Liver (tissue), 9 donors: Measurements from ENCODE around the gene HINT2. TPM values are rescaled to one million over a fixed set of nuclear protein-coding genes. Genes with fewer than 3 reads are reported as not detected.

Source experiments
- DNase-seq: peaks from one replicate; pipeline ENCODE4 v3.0.0-alpha.2; 2017; ENCODE audit warnings: low spot score
- H3K27ac ChIP-seq, 2 donors: one replicate each; pipeline ENCODE4 v1.7.0; 2013; ENCODE audit warnings: inconsistent platforms in 2 of 2, low read length in 2 of 2, control low read depth in 1 of 2, low read depth in 1 of 2, mild to moderate bottlenecking in 1 of 2
- H3K27me3 ChIP-seq, 4 donors: one replicate each; pipeline versions ENCODE4 v1.6.1 to v1.7.0; 2013; ENCODE audit warnings: low read length in 3 of 4, inconsistent platforms in 1 of 4, mild to moderate bottlenecking in 1 of 4, moderate library complexity in 1 of 4; ENCODE audit not compliant: control insufficient read depth in 4 of 4, insufficient read depth in 4 of 4
- H3K36me3 ChIP-seq, 4 donors: one replicate each; pipeline versions ENCODE4 v1.6.1 to v1.7.0; 2013; ENCODE audit warnings: low read length in 3 of 4, mild to moderate bottlenecking in 3 of 4, low read depth in 1 of 4, moderate library complexity in 1 of 4; ENCODE audit not compliant: control insufficient read depth in 4 of 4, insufficient read depth in 3 of 4
- H3K4me1 ChIP-seq, 4 donors: one replicate each; pipeline versions ENCODE4 v1.6.1 to v1.7.0; 2013; ENCODE audit warnings: low read length in 3 of 4, mild to moderate bottlenecking in 3 of 4, moderate library complexity in 1 of 4; ENCODE audit not compliant: control insufficient read depth in 4 of 4, insufficient read depth in 4 of 4
- H3K4me3 ChIP-seq, 3 donors: one replicate each; pipeline versions ENCODE4 v1.6.1 to v1.7.0; 2013; ENCODE audit warnings: low read length in 3 of 3, control low read depth in 1 of 3, low read depth in 1 of 3, mild to moderate bottlenecking in 1 of 3
- H3K9ac ChIP-seq, 2 donors: one replicate each; pipeline ENCODE4 v1.7.0; 2013; ENCODE audit warnings: low read length in 2 of 2, mild to moderate bottlenecking in 2 of 2, moderate library complexity in 2 of 2, control low read depth in 1 of 2, low read depth in 1 of 2
- H3K9me3 ChIP-seq, 4 donors: one replicate each; pipeline versions ENCODE4 v1.6.1 to v1.7.0; 2013; ENCODE audit warnings: low read length in 3 of 4; ENCODE audit not compliant: control insufficient read depth in 4 of 4
- EGR1 ChIP-seq, 2 donors: IDR thresholded peaks; 2 replicates each; pipeline ENCODE4 v1.6.1; 2016 to 2018; ENCODE audit warnings: antibody characterized with exemption in 2 of 2, low read depth in 2 of 2
- FOXA1 ChIP-seq: IDR thresholded peaks from 2 replicates; pipeline ENCODE4 v1.6.1; 2016; ENCODE audit warnings: antibody characterized with exemption
- GABPA ChIP-seq, 2 donors: IDR thresholded peaks in 1 of 2; conservative IDR thresholded peaks in 1 of 2; 2 replicates each; pipeline ENCODE4 v1.6.1; 2016; ENCODE audit warnings: antibody characterized with exemption in 2 of 2, mild to moderate bottlenecking in 1 of 2, moderate library complexity in 1 of 2
- HNF4A ChIP-seq, 2 donors: conservative IDR thresholded peaks; 2 replicates each; pipeline ENCODE4 v1.6.1; 2016; ENCODE audit warnings: antibody characterized with exemption in 2 of 2, mild to moderate bottlenecking in 2 of 2
- HNF4G ChIP-seq: IDR thresholded peaks from 2 replicates; pipeline ENCODE4 v1.6.1; 2016; ENCODE audit warnings: antibody characterized with exemption
- NR2F2 ChIP-seq: IDR thresholded peaks from 2 replicates; pipeline ENCODE4 v1.6.1; 2016; ENCODE audit warnings: antibody characterized with exemption
- RXRA ChIP-seq, 2 donors: IDR thresholded peaks; 2 replicates each; pipeline ENCODE4 v1.6.1; 2017 to 2018; ENCODE audit warnings: antibody characterized with exemption in 2 of 2, mild to moderate bottlenecking in 1 of 2
- SP1 ChIP-seq: IDR thresholded peaks from 2 replicates; pipeline ENCODE4 v1.6.1; 2018; ENCODE audit warnings: antibody characterized with exemption, mild to moderate bottlenecking
- TAF1 ChIP-seq: conservative IDR thresholded peaks from 2 replicates; pipeline ENCODE4 v1.6.1; 2016; ENCODE audit warnings: antibody characterized with exemption, mild to moderate bottlenecking
- YY1 ChIP-seq: IDR thresholded peaks from 2 replicates; pipeline ENCODE4 v1.6.1; 2016; ENCODE audit warnings: antibody characterized with exemption, mild to moderate bottlenecking
- WGBS: extraction: QIAGEN DNeasy Blood & Tissue Kit; methylation state at CpG from one replicate; pipeline ENCODE4 v1.1.7; 2013; 5-methylcytosine and 5-hydroxymethylcytosine counted together
- polyA plus RNA-seq, 2 donors: library from polyadenylated mRNA; stranded (reverse) in 1 of 2; unstranded in 1 of 2; fragments of 200-250 nt in 1 of 2; fragments of >200 nt in 1 of 2; fragmentation: Nextera tagmentation in 1 of 2; extraction: Ambion mirVana in 1 of 2; gene quantifications; one replicate each; pipeline versions ENCODE4 v1.2.1 to v1.2.3, GENCODE V29; 2013 to 2015
- total RNA-seq, 2 donors: library from RNA; depleted of rRNA; stranded (reverse); fragments of >200 nt; gene quantifications; one replicate each; pipeline ENCODE4 v1.2.3, GENCODE V29; 2014
- TF ChIP-seq, protein P1 (sequence below): IDR thresholded peaks from 2 replicates; pipeline ENCODE4 v1.6.1; 2016; ENCODE audit warnings: antibody characterized with exemption, mild to moderate bottlenecking
- TF ChIP-seq, protein P2 (sequence below): fragments of 150-350 bp; IDR thresholded peaks from 2 replicates; pipeline ENCODE4 v1.5.1; 2017; ENCODE audit warnings: improper control_type of control experiment, low read depth, low read length; ENCODE audit not compliant: missing input control
- TF ChIP-seq, protein P3 (sequence below): IDR thresholded peaks from 2 replicates; pipeline ENCODE4 v1.6.1; 2016; ENCODE audit warnings: antibody characterized with exemption
- donor health status: healthy.
- donor health status: healthy.
- donor health status: healthy.
- donor health status: healthy.
- donor health status: healthy.

The HINT2 gene
- total and polyA plus RNA-seq, 4 donors, result 34.3 to 176 (median 76.1) TPM

GRCh38 chr9:35789541-35789940 is 25.3 kb downstream of the HINT2 start:
- 92% methylated on average over 2 of the region's 2 CpGs for WGBS
- no peaks in the 10 kb centered on the region for H3K36me3 ChIP-seq

GRCh38 chr9:35783418-35783817 is 31.4 kb downstream of the HINT2 start:
- Histone ChIP-seq H3K27ac (no peak overlapping the region), H3K4me1 (no peaks in the 10 kb centered on the region), H3K4me3 (no peak overlapping the region), H3K9me3 (no peaks in the 10 kb centered on the region), H3K36me3 (peaks cover 0 to 2% (median 0%) of the 10 kb centered on the region in 4 donors), H3K9ac (no peak overlapping the region), H3K27me3 (no peaks in the 10 kb centered on the region)
- no peak for TF ChIP-seq HNF4G
- no peak for TF ChIP-seq FOXA1
- DNase-seq, result no peak

More at GRCh38 chr9:35789541-35789940, 25.3 kb downstream of the HINT2 start:
- no peak for DNase-seq
- H3K9me3 ChIP-seq, result no peaks in the 10 kb centered on the region
- H3K4me3 ChIP-seq, result no peak overlapping the region
- H3K27ac ChIP-seq, result no peak overlapping the region
- no peaks in the 10 kb centered on the region for H3K27me3 ChIP-seq
- peaks cover 0 to 23% (median 12%) of the 10 kb centered on the region in 4 donors for H3K4me1 ChIP-seq
- TF ChIP-seq RXRA (IDR thresholded peaks at IDR 0.05), result no peak
- TF ChIP-seq SP1, result no peak
- TF ChIP-seq, protein P1, sequence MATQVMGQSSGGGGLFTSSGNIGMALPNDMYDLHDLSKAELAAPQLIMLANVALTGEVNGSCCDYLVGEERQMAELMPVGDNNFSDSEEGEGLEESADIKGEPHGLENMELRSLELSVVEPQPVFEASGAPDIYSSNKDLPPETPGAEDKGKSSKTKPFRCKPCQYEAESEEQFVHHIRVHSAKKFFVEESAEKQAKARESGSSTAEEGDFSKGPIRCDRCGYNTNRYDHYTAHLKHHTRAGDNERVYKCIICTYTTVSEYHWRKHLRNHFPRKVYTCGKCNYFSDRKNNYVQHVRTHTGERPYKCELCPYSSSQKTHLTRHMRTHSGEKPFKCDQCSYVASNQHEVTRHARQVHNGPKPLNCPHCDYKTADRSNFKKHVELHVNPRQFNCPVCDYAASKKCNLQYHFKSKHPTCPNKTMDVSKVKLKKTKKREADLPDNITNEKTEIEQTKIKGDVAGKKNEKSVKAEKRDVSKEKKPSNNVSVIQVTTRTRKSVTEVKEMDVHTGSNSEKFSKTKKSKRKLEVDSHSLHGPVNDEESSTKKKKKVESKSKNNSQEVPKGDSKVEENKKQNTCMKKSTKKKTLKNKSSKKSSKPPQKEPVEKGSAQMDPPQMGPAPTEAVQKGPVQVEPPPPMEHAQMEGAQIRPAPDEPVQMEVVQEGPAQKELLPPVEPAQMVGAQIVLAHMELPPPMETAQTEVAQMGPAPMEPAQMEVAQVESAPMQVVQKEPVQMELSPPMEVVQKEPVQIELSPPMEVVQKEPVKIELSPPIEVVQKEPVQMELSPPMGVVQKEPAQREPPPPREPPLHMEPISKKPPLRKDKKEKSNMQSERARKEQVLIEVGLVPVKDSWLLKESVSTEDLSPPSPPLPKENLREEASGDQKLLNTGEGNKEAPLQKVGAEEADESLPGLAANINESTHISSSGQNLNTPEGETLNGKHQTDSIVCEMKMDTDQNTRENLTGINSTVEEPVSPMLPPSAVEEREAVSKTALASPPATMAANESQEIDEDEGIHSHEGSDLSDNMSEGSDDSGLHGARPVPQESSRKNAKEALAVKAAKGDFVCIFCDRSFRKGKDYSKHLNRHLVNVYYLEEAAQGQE, result no peak
- TF ChIP-seq, protein P2, sequence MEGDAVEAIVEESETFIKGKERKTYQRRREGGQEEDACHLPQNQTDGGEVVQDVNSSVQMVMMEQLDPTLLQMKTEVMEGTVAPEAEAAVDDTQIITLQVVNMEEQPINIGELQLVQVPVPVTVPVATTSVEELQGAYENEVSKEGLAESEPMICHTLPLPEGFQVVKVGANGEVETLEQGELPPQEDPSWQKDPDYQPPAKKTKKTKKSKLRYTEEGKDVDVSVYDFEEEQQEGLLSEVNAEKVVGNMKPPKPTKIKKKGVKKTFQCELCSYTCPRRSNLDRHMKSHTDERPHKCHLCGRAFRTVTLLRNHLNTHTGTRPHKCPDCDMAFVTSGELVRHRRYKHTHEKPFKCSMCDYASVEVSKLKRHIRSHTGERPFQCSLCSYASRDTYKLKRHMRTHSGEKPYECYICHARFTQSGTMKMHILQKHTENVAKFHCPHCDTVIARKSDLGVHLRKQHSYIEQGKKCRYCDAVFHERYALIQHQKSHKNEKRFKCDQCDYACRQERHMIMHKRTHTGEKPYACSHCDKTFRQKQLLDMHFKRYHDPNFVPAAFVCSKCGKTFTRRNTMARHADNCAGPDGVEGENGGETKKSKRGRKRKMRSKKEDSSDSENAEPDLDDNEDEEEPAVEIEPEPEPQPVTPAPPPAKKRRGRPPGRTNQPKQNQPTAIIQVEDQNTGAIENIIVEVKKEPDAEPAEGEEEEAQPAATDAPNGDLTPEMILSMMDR, result no peak
- no peak for TF ChIP-seq GABPA (IDR thresholded peaks at IDR 0.05 in 1 of 2, conservative IDR thresholded peaks at IDR 0.05 in 1 of 2)
- TF ChIP-seq YY1, result no peak
- no peak overlapping the region for H3K9ac ChIP-seq

DNA sequence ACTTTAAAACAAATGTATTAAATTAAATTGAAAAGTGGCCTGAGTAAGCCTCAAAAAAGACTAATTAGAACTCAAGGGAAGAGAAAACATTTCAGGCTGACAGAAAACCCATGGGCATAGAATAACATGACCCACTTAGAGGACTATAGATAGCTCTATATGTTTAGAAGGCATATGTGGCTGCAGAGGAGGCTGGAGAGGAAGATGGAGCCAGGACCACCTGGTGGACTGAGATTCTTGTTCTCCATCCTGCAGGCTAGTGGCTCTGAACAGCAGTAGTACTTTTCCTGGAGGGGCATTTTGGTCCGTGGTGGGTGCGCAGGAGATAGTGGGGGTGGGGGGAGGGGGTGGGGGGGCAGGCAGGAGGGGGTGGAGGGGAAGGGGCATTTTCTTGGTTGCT is 33.8 kb downstream of the HINT2 start:
- H3K9me3 ChIP-seq, result no peaks in the 10 kb centered on the region
- peaks cover 0 to 2% (median 0%) of the 10 kb centered on the region in 4 donors for H3K36me3 ChIP-seq
- WGBS, result 74% methylated on average over 2 of the region's 2 CpGs
- H3K4me3 ChIP-seq, result no peak overlapping the region
- DNase-seq, result no peak
- no peak overlapping the region for H3K9ac ChIP-seq
- no peaks in the 10 kb centered on the region for H3K27me3 ChIP-seq
- H3K4me1 ChIP-seq, result no peaks in the 10 kb centered on the region
- no peak overlapping the region for H3K27ac ChIP-seq
- TF ChIP-seq FOXA1 (no peak), HNF4A (conservative IDR thresholded peaks at IDR 0.05) (no peak), GABPA (IDR thresholded peaks at IDR 0.05 in 1 of 2, conservative IDR thresholded peaks at IDR 0.05 in 1 of 2) (no peak), RXRA (IDR thresholded peaks at IDR 0.05) (no peak), HNF4G (no peak), YY1 (no peak), SP1 (no peak), NR2F2 (no peak), EGR1 (IDR thresholded peaks at IDR 0.05; ENCODE audit: low read depth in 2 of 2) (no peak), TAF1 (no peak)
- TF ChIP-seq, protein P2, result no peak
- TF ChIP-seq, protein P3, sequence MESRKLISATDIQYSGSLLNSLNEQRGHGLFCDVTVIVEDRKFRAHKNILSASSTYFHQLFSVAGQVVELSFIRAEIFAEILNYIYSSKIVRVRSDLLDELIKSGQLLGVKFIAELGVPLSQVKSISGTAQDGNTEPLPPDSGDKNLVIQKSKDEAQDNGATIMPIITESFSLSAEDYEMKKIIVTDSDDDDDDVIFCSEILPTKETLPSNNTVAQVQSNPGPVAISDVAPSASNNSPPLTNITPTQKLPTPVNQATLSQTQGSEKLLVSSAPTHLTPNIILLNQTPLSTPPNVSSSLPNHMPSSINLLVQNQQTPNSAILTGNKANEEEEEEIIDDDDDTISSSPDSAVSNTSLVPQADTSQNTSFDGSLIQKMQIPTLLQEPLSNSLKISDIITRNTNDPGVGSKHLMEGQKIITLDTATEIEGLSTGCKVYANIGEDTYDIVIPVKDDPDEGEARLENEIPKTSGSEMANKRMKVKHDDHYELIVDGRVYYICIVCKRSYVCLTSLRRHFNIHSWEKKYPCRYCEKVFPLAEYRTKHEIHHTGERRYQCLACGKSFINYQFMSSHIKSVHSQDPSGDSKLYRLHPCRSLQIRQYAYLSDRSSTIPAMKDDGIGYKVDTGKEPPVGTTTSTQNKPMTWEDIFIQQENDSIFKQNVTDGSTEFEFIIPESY, result no peak
- TF ChIP-seq, protein P1, result no peak
